Dermis blood vessel endothelial cell (primary cell): ENCODE measurements around the gene FBLN1. TPM values are rescaled to one million over a fixed set of nuclear protein-coding genes. Genes with fewer than 3 reads are reported as not detected.

Source experiments
- DNase-seq: peaks from one replicate; pipeline ENCODE4 v3.0.0; 2010
- total RNA-seq: library from RNA; depleted of rRNA; stranded (reverse); fragments of >200 nt; gene quantifications from 2 replicates; pipeline ENCODE4 v1.2.3, GENCODE V29; 2014

Gene FBLN1
- total RNA-seq, 1 donor from 2014 or later: 0.34 TPM

- no peak for DNase-seq
Measured at GRCh38 chr22:45640941-45641621, 138.4 kb downstream of the FBLN1 start.

GRCh38 chr22:45642986-45643385, 140.3 kb downstream of the FBLN1 start:
- DNase-seq: no peak

- no peak for DNase-seq
Measured at GRCh38 chr22:45644714-45645113, 142.0 kb downstream of the FBLN1 start.

- DNase-seq: no peak
Measured at GRCh38 chr22:45645150-45645525, 142.5 kb downstream of the FBLN1 start.

- DNase-seq: peak; percentile 73
Measured at GRCh38 chr22:45645526-45646414, 143.1 kb downstream of the FBLN1 start.

GRCh38 chr22:45647532-45648225, 145.0 kb downstream of the FBLN1 start:
- no peak for DNase-seq

GRCh38 chr22:45648301-45649117, 145.8 kb downstream of the FBLN1 start:
- DNase-seq: no peak

GRCh38 chr22:45649809-45650208, 147.1 kb downstream of the FBLN1 start:
- DNase-seq: no peak

- no peak for DNase-seq
Measured at GRCh38 chr22:45650721-45651120, 148.0 kb downstream of the FBLN1 start.

Other genes starting within 250 kb of the FBLN1 start
- not detected in 2 replicates for gene UPK3A, start 217.9 kb upstream of the FBLN1 start, total RNA-seq
- 14.2 and 28.6 TPM in 2 replicates for gene FAM118A, start 192.9 kb upstream of the FBLN1 start, total RNA-seq
- gene SMC1B, start 89.3 kb upstream of the FBLN1 start, total RNA-seq: not detected in 2 replicates
- gene RIBC2, start 89.2 kb upstream of the FBLN1 start, total RNA-seq: 0.34 and 1.3 TPM in 2 replicates
- 92.4 and 127 TPM in 2 replicates for gene ATXN10, start 169.0 kb downstream of the FBLN1 start, total RNA-seq